ENCODE results near the gene TCF7L1. TPM values are rescaled to one million over a fixed set of nuclear protein-coding genes. Genes with fewer than 3 reads are reported as not detected.

TCF7L1 gene
- polyA plus RNA-seq, 1 of the 3 experiments (the other 2 are of a cell fraction) = 3.7 TPM

- no peak for TF ChIP-seq CTCF (IDR thresholded peaks at IDR 0.05)
- TF ChIP-seq TAF1 (IDR thresholded peaks at IDR 0.05; ENCODE audit: borderline replicate concordance, low read depth, low read length) = no peak
- TF ChIP-seq FOXM1 (IDR thresholded peaks at IDR 0.05; ENCODE audit: low read depth) = no peak
- TF ChIP-seq FOSL2 (IDR thresholded peaks at IDR 0.05; ENCODE audit: borderline replicate concordance, low read depth) = no peak
- TF ChIP-seq MXI1 (IDR thresholded peaks at IDR 0.05; ENCODE audit: low read depth, low read length) = no peak
- no peak for TF ChIP-seq YY1 (IDR thresholded peaks at IDR 0.05; ENCODE audit: low read depth)
- no peak for TF ChIP-seq EP300 (IDR thresholded peaks at IDR 0.05; ENCODE audit: borderline replicate concordance in 1 of 2, low read depth in 1 of 2, low read length in 1 of 2)
- TF ChIP-seq MAX (IDR thresholded peaks at IDR 0.05; ENCODE audit: low read depth) = no peak
- TF ChIP-seq IRF3 (IDR thresholded peaks at IDR 0.05; ENCODE audit: low read depth, low read length) = no peak
- no peak for TF ChIP-seq ZBTB33 (IDR thresholded peaks at IDR 0.05; ENCODE audit: borderline replicate concordance, low read depth)
- TF ChIP-seq JUND (IDR thresholded peaks at IDR 0.05) = no peak
- no peak for TF ChIP-seq EZH2phosphoT487 (IDR thresholded peaks at IDR 0.05; ENCODE audit: borderline replicate concordance, low read depth)
These were observed 102.1 kb downstream of the TCF7L1 start (continued) for GRCh38 chr2:85235281-85235680.

- ChIA-PET CTCF (interaction anchor here (1.0 kb wide), 3 partner anchors 21 to 311 kb away, joined by 3 read pairs; no protein-coding TSS in a partner anchor), POLR2A (no interaction called here)
- Histone ChIP-seq H3K9ac (no peak overlapping the region), H3K79me2 (ENCODE audit: insufficient read depth) (no peaks in the 10 kb centered on the region), H3K9me3 (no peaks in the 10 kb centered on the region), H4K20me1 (ENCODE audit: insufficient read depth) (0 out of 2 replicates have a peak, but pooled peaks cover 7% of the 10 kb centered on the region), H3K4me3 (ENCODE audit: low read depth in 2 of 2, low read length in 1 of 2) (no peak overlapping the region), H3K4me2 (no peak overlapping the region), H3K4me1 (ENCODE audit: control insufficient read depth in 1 of 2, insufficient read depth in 2 of 2, low read depth in 1 of 2, low read length in 1 of 2) (no peaks in the 10 kb centered on the region; a peak in 1 of 4 replicates), H3K9me2 (no peaks in the 10 kb centered on the region), H3K36me3 (replicated peaks in 1 of 2; ENCODE audit: control insufficient read depth in 1 of 2, insufficient read depth in 2 of 2, low read length in 1 of 2) (no peaks in the 10 kb centered on the region), H3F3A (replicated peaks; ENCODE audit: insufficient read depth) (no peaks in the 10 kb centered on the region), H3K27me3 (ENCODE audit: insufficient read depth) (no peaks in the 10 kb centered on the region), H3K27ac (ENCODE audit: low read depth in 2 of 2, low read length in 1 of 2) (no peak overlapping the region), H2AFZ (ENCODE audit: low read depth) (no peak overlapping the region)
- 69% methylated on average over 3 of the region's 3 CpGs for WGBS (ENCODE audit: low lambda C conversion rate)
- DNase-seq = no peak
- TF ChIP-seq FOXJ3 (CRISPR knock-in tag; IDR thresholded peaks at IDR 0.05) (no peak), TCF12 (IDR thresholded peaks at IDR 0.05) (no peak), MEF2A (IDR thresholded peaks at IDR 0.05; ENCODE audit: borderline replicate concordance, low read depth) (no peak), SIN3A (IDR thresholded peaks at IDR 0.05; ENCODE audit: borderline replicate concordance, low read depth, low read length) (no peak), MXI1 (IDR thresholded peaks at IDR 0.05; ENCODE audit: low read depth, low read length) (no peak), CHD2 (IDR thresholded peaks at IDR 0.05; ENCODE audit: low read length, partially characterized antibody) (no peak), TEAD4 (IDR thresholded peaks at IDR 0.05; ENCODE audit: borderline replicate concordance, insufficient read depth) (no peak), NRF1 (IDR thresholded peaks at IDR 0.05; ENCODE audit: low read depth, low read length) (no peak), IRF3 (IDR thresholded peaks at IDR 0.05; ENCODE audit: low read depth, low read length) (no peak), EZH2phosphoT487 (IDR thresholded peaks at IDR 0.05; ENCODE audit: borderline replicate concordance, low read depth) (no peak), FOSL2 (IDR thresholded peaks at IDR 0.05; ENCODE audit: borderline replicate concordance, low read depth) (no peak), USF2 (IDR thresholded peaks at IDR 0.05; ENCODE audit: borderline replicate concordance, low read depth, low read length) (no peak), GABPA (IDR thresholded peaks at IDR 0.05; ENCODE audit: low read depth) (no peak), YY1 (IDR thresholded peaks at IDR 0.05; ENCODE audit: low read depth) (no peak), RFX5 (IDR thresholded peaks at IDR 0.05; ENCODE audit: low read length) (no peak), EP300 (IDR thresholded peaks at IDR 0.05; ENCODE audit: borderline replicate concordance in 1 of 2, low read depth in 1 of 2, low read length in 1 of 2) (no peak), TAF1 (IDR thresholded peaks at IDR 0.05; ENCODE audit: borderline replicate concordance, low read depth, low read length) (no peak)
These were observed 102.9 kb downstream of the TCF7L1 start for GRCh38 chr2:85236084-85236483.

All from SK-N-SH (cell line).